ENCODE measurements around the gene SH3BP4. TPM values are rescaled to one million over a fixed set of nuclear protein-coding genes. Genes with fewer than 3 reads are reported as not detected.

The SH3BP4 gene
- total and polyA plus RNA-seq, 2 of the 8 experiments (the other 6 are each of a cell fraction or from before 2014, with no cell fraction given), result 28.3 to 35.4 TPM

DNA sequence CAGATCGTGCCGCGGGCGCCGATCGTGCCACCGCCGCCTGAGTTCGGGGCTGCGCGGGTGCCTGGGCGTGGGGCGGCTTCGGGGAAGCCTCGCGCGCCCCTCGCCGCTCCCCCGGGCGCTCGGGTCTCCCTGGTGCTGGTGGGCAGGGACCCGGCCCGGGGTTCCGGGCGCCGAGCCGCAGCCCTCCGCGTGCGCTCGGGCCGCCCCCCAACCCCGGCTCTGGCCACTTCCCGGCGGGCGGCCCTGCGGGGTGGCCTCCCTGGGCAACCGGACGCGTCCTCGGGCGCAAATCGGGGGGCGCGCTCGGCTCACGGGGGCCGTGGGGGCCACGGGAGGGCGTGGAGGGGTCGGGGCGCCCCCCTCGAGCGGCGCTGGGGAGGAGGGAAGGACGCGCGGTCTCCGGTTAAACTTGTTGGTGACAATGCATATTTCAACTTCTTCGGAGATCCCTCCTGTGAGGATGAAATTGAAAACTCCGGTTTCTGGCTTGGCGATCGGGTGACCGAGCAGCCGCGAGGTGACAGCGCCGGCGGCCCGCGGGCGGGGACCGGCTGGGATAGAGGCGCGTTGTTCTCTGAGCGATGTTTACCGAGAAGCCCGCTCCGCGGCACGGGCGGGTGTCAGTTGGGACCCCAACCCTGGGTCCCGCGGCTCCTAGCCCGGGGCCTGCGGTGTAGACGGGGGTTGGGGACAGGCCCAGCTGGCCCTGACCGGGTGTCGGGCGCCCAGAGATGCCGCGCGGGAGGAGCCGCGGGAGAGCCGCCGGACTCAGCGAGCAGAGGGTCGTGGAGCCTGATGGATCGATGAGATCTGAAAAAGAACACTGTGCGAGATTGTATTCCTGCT lies 676 bp downstream of the SH3BP4 start (continued):
- no peak for TF ChIP-seq CHD7 (IDR thresholded peaks at IDR 0.05; ENCODE audit: insufficient replicate concordance, low read length)
- no peak for TF ChIP-seq CTBP2 (IDR thresholded peaks at IDR 0.05; ENCODE audit: borderline replicate concordance, insufficient read depth, insufficient read length, low read length)
- TF ChIP-seq, protein P1, sequence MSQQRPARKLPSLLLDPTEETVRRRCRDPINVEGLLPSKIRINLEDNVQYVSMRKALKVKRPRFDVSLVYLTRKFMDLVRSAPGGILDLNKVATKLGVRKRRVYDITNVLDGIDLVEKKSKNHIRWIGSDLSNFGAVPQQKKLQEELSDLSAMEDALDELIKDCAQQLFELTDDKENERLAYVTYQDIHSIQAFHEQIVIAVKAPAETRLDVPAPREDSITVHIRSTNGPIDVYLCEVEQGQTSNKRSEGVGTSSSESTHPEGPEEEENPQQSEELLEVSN (IDR thresholded peaks at IDR 0.05), result no peak
- peak; percentile 25 for TF ChIP-seq ASH2L (IDR thresholded peaks at IDR 0.05; ENCODE audit: low read length)
- 0 out of 2 replicates have a peak, but pooled peaks have one; percentile 63 for TF ChIP-seq RBBP5 (IDR thresholded peaks at IDR 0.05; ENCODE audit: borderline replicate concordance, low read depth, low read length)
- TF ChIP-seq KDM4A (IDR thresholded peaks at IDR 0.05; ENCODE audit: low read depth, low read length, severe bottlenecking), result peak; percentile 38
- TF ChIP-seq SIN3A (conservative IDR thresholded peaks at IDR 0.05 in 1 of 2, IDR thresholded peaks at IDR 0.05 in 1 of 2; ENCODE audit: low read depth in 1 of 2, low read length in 2 of 2), result 0 out of 4 replicates have a peak, but pooled peaks have one; percentile 18 to 32
- TF ChIP-seq YY1 (IDR thresholded peaks at IDR 0.05; ENCODE audit: low read depth, low read length), result no peak
